ENCODE results near the gene CTRB2.
"Not testable (repeated sequence)": the region's sequence is repeated elsewhere in the genome, so short reads cannot be mapped to it uniquely, and the experiment has no call there.

CTRB2 gene

DNA sequence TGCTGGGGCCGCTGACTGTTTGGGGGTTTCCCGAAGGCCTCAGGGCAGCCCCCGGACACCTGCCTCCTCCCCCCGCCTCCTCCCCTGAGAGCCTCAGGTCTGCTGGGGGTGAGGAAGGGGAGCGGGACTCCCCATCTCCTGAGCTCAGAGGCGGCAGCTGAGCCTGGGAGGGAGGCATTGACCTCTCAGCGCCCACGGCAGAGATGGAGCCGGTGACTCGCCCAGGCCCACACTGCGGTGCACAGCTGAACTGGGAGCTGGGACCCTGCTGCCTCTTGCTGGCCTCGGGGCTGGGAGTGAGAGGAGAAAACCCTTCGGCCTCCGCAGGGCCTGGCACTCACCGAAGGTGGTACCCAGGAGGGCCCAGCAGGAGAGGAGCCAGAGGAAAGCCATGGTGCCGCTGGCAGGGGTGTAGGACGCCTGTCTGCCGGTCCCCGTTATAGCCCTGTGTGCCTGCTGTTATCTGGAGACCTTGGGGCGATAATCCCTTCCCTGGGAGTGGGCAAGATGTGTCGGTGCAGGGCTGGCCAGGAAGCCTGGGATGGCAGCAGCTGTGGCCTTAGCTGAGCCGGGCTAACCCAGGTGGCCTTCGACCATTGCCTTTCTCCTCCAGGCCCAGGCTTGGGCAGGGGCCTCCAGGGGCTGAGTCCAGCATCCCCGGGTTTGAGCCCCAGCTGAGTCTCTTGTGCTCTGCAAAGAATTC lies at the start of gene CTRB2:
TSS of gene CTRB2 (minus strand) at position 413 of the 703 bp plus-strand sequence. CDS start at position 393, 20 bp downstream.
- no peak for DNase-seq

DNA sequence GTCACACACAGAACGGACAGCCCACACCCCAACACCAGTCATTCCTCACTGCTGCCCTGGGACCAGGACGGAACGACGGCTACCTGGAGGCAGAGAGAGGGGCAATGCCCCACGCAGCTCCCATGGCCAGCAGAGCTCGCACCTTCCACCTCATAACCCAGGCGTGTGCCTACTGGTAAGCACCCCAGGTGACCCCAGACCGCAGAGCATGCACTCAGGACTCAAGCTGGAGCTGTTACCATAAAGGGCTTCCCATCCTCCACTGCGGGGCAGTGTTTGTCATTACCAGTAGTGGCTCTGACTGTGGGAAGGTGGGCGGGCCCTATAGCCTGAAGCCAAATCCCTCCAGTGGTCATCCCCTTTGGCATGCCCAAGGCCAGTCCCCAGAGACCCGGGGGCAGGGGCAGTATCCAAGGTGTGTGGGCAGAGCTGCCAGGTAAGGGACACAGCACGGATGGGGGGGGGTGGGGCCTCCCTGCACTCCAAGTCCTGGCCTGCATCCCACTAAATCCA lies 49.2 kb upstream of the CTRB2 start:
- no peak for DNase-seq

DNA sequence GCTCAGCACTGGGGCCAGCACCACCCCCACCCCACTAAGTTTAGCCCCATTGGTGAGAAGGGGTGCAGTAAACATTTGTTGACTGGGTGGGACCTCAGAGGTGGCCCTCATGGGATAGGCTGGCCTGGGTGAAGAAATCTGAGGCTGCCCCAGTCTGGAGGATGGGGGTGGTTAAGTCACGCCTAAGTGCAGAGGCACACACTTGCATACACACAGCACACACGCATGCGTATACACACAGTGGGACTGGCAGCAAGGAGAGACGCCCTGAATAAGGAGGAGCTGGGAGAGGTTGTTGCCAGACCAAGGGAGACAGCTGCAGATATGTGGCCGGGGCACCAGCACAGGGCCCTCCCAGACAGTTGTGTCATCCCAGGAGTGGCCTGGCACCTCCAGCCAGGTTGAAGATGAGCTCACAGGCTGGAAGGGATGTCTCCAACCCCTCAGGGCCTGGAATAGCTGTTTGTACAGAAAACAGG lies 47.4 kb upstream of the CTRB2 start:
- DNase-seq, result no peak

DNA sequence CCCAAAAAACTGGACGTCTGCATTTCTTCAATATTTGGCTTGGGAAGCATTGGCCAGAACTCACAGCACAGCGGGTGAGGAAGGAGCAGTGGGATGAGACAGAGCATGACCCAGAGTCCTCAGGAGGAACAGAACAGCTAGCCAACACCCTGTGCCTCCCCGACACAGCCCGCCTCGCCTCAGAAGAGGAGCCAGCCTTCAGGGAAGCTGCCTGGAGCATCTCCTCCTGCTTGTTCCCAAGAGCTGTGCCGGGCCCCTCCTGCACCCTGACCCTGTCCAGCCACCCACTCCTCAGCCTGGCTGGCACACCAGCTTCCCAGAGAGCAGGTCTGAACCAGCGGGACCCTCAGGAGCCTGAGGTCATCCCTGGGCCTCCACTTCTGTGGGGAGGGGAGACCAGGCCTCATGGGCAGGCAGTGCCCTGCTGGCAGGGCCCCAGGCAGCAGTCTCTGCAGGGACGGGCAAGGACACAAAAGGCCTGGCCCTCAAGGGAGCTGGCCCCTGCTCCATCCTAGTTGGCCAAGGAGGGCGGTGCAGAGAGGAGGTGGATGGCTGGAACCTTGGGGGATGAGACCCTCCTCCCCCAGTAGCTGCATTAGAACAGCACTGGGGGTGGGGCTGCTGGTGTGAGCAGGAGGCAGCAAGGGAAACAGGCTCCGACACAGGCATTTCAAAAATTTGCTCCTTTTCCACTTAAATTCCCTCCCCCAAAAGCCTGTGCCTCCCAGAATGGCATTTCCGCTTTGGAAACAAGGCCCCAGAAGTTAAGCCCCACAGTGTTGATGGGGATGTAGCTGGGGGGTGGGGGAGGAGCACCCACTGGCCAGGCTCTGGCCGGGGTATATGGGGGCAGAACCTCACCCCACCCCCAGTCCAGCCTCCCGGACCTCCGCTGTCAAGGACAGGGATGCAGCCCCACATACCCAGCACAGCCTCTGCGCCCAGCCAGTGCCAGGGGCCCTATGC lies 46.3 kb upstream of the CTRB2 start:
- DNase-seq, result no peak

DNA sequence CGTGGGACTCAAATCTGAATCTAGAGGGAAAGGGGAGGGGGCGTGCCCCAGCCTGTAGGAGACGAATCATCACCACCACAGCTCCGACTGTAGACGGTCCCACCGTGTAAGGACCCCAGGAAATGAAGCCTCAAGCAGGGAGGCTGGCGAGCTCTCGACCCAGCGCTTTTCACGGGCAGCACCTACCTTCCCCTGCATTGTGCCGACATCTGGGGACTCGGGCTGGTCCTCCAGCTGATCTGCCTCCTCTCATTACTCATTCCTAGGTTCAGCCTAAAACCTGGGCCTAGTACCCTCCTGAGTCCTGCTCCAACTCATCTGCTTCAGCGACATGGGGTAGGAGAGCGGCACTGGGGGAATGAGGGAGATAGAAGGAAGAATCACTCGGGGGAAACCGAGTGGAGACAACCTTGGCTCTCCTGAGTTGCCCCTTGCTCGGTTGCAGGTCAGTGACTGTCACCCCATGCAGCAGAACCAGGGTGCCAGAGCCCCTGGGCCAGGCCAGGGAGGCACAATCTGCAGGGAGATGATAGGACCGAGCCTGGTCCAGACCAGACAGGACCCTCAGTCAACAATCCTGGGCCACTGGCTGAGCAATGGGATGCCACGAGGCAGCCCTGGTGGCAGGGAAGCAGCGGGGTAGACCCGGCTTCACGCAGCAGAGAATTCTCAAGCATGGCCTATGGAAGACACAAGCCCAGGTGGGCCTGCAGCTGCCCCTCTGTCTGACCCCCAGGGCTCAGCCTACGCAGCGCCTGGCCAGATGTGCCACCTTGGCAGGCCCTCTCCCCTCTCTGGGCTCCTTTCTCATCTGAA lies 45.3 kb upstream of the CTRB2 start:
- no peak for DNase-seq

DNA sequence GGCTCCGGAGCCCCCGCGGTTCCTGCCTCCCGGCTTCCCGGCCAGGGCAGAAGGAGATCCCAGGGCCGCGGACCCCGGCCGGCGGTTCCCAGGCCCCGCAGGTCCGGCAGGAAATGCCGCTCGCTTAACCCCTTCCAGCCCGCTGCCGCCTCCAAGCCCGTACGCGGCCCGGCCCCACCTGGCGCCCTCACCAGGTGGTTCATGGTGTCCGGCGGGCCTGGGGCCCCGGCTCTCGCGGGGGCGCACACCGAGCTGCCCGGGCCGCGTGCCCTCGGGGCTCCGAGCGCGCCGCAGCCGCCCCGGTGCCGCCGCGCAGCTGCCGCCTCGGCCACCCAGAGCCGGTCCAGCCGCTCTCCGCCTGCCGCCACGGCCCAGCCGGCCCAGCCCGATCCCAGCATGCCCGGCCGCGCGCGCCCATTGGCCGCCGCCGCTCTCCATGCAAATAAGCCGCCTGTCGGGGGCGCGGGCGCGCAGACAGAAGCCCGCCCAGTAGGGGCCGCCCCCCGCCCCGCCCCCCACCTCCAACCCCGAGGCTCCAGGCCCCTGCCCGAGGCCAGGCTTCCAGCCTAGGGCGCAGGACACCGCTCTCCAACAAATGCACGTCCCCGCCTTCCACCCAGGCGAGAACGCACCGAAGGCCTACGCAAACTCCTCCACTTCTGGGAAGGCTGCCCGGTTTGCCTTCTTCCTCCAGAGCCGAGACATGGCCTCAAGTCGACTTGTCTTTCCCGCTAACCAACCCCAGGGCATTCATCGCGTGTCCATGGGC lies 44.5 kb upstream of the CTRB2 start, which contains the start of gene BCAR1:
TSS of gene BCAR1 (minus strand) at position 345 of the 769 bp plus-strand sequence. CDS start at position 203, 142 bp downstream.
- no peak for DNase-seq

GRCh38 chr16:75250809-75251279 lies 43.9 kb upstream of the CTRB2 start:
- DNase-seq, result no peak

DNA sequence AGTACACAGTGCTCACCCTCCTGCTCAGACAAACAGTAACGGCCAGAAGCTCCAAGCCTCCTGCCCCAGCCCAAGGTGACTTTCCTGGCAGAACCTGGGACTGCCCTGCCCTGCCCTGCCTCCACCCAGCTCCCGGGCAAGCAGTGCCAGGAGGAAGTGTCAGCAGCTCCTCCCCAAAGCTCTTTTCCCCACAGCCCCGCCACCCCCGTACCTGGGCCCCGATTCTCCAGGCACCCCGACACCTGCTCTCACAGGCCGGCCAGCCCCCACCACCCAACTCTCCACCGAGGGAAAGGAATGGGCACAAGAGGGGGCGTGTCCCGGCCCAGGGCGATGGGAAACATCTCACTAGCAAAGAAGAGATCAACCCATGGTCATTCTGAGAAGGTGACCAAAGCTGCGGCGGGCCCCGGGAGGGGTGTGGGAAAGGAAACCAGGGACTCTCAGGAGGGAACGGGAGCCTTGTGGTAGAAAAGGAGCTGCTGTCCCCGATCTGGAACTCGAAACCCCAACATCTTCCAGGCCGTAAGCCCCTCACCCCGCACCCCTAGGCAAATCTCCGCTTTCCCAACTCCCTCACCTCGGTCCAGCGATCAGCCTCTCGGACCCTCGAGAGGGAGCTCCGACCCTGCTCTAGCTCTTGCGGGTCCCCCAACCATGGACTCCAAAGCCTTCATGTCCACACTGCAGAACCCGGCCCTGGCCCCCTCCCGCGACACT lies 43.3 kb upstream of the CTRB2 start:
- no peak for DNase-seq

GRCh38 chr16:75249441-75249840 lies 42.5 kb upstream of the CTRB2 start:
- DNase-seq, result no peak

GRCh38 chr16:75248536-75249380 lies 41.8 kb upstream of the CTRB2 start:
- no peak for DNase-seq

GRCh38 chr16:75248142-75248535 lies 41.2 kb upstream of the CTRB2 start:
- DNase-seq, result no peak

DNA sequence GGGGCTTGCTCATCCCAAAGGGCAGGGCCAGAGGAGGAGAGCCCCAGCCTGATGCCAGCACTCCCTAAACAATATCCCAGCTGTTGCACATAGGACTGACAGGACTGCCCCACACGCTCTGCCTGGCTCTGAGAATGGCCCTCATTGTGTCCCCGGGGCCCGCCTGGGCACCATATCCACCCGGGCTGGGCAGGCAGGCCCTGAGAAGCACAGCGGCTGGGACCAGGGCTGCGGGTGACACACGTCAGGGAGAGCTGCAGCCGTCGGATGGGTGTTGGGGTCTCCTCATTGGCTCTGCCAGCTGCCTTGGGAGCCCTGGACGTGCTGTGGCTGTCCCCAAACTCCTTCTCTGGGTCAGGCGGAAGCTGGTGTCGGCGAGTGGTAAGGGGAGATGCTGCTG lies 40.3 kb upstream of the CTRB2 start:
- no peak for DNase-seq

GRCh38 chr16:75246504-75247205 lies 39.7 kb upstream of the CTRB2 start:
- DNase-seq, result no peak

DNA sequence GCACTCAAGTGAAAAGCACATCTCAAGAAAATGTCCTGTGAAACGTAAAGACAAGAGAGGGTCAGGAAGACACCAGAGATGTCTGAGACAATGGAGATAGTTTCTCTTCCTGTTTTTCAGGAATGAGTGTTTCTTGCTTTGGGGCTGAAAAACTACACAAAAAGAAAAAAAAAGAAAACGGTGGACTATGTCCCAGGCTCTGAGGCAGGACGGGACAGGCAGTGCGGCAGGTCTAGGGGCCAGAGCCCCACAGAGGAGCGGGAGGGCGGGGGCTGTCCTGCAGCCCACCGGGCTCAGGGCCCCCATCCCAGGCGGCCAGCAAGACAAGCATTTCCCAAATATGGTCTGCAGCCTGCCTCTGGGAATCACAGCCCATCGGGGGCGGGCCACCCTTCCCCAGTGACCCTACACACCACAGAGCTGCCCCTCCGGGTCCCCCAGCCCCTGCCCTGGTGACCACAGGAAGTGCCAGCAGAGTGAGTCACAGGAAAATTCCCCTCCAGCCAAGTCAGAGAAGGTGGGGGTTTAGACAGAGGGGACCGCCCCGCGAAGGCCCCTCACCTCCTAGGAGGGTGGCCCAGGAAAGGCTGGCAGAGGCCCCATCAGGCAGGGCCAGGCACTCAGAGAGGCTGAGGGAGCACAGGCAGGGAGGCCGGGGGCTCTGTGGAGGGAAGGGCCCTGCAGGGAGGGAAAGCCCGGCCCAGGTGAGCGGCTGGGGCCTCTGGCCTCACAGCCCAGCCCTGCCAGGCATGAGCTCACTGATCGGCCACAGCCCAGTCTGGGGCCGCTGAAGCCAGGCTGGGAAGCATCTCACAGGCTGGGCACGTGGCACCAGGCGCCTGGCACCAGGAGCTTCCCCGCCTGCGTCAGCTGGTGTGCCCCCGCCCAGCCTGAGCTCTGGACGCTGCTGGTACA lies 38.1 kb upstream of the CTRB2 start:
- DNase-seq, result no peak

DNA sequence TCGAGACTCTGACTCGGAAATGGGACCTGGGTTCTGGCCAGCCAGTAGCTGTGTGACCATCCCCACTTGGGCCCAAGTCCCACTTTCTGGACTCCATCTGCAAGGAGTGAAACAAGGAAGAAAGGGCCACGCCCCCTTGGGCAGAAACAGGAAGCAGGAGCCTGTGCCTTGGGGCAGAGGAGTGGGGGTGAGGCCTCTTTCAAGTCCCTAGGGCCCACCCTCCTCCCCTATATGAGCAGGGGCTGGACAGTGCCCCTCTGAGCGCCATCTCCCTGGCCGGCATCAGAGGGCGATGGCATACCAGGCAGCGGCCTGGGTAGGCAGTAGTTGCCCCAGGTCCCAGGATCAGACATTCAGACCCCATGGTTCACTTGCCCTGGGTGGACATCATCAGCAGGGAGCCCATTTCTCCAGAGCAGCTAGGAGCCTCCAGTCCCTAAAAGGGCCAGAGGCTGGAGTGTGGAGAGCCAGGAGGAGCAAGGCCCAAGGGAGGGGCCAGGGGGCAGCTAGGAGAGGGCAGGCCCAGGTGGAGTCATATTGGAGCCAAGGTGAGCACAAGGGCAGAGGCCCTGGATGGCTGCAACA lies 37.4 kb upstream of the CTRB2 start:
- DNase-seq, result no peak

DNA sequence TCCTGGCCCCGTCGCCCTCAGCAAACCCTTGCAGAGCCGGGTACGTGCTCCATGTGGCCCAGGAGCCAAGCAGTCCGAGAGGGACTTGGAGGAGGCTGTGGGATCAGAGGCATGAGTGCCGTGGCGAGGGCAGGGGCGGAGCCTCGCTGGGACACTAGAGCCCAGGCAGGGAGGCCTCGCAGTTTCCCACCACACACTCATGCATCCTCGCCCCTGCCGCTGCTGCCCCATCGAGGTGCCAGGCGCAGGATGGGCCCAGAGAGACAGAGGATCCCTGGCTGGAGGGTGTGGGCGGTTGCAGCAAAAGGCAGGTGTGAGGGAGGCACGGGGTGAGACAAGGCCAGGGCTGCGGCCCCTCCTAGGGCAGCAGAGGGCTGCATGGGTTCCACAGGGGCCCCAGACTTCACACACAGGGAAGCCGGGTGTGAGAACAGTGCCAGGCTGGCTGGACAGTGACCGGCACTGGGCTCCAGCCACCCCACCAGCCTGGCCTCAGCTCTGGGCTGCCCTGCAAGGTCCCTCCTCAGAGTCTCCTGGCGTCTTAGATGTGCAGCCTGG lies 36.8 kb upstream of the CTRB2 start:
- no peak for DNase-seq

DNA sequence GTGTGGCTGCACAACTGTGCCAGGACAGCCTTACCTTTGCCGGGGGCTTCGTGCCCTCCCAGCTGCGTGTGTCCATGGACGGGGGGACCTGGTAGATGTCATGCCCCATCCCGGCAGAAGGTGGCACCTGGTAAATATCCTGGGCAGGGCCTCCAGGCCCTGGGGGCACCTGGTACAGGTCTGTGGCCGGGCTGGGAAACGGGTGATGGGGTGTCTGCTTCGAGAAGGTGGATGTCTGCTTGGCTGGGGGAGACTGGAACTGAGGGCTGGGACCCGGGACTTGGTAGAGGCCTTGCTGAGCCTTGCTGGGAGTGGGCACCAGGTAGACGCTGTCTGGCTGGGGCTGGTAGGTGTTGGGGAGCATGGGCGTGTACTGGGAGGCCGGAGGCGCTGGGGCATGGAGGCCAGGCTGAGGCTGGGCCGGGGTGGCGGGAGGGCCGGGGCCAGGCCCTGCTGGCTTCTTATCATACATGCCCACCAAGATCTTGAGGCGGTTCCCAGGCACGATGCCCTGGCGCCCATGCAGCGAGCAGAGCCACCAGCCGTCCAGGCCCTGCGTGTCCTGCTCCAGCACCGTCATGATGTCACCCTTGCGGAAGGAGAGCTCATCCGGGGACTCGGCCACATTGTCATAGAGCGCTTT lies 35.6 kb upstream of the CTRB2 start:
- DNase-seq, result not testable (repeated sequence)

Measured in activated CD4-positive, alpha-beta T cell treated with anti-CD3 and anti-CD28 coated beads, Interleukin-2, amount 50 U/mL, for 16 hours (primary cell).